GM12878 (cell line): ENCODE measurements around the gene INHBE. TPM values are rescaled to one million over a fixed set of nuclear protein-coding genes. Genes with fewer than 3 reads are reported as not detected.

ENCODE experiments used
- ATAC-seq: fragments of 200-7000 bp; cut with Tn5 transposase; 3 replicates; pipeline ENCODE4 v1.9.1; 2020; ENCODE audit warnings: mild to moderate bottlenecking, moderate library complexity
- BruUV-seq: library from RNA; stranded (reverse); fragments of 400-500 nt; replicated peaks from 2 replicates; lab custom pipeline; 2021; lab: Mats Ljungman, UMichigan
- CTCF ChIA-PET: fragments of 300-600 bp; sonication (Branson Sonifier 250); formaldehyde crosslinking; extraction: SDS; loops from one replicate; lab custom pipeline; 2021; ENCODE audit warnings: inconsistent platforms; lab: Yijun Ruan, JAX
- POLR2A ChIA-PET: fragments of 350-600 bp; formaldehyde crosslinking; extraction: SDS; loops from one replicate; lab custom pipeline; 2021; ENCODE audit warnings: inconsistent platforms; lab: Charles Lee
- RAD21 ChIA-PET: fragments of 300-600 bp; sonication (Branson Sonifier 250); formaldehyde crosslinking; loops from one replicate; lab custom pipeline; 2023; ENCODE audit warnings: antibody characterized with exemption; ENCODE audit not compliant: unreplicated experiment; lab: Charles Lee
- SMC1A ChIA-PET: fragments of 300-600 bp; sonication (Branson Sonifier 250); formaldehyde crosslinking; loops from one replicate; lab custom pipeline; 2023; ENCODE audit not compliant: unreplicated experiment, uncharacterized antibody; lab: Charles Lee
- DNase-seq: peaks from one replicate; pipeline ENCODE4 v3.0.0-alpha.2; 2011; ENCODE audit warnings: low read depth, low spot score
- FAIRE-seq: peaks from 3 replicates; lab custom pipeline; 2011; peaks lifted over from hg19 to GRCh38; lab: Jason Lieb, UNC
- H2AFZ ChIP-seq: 2 replicates; pipeline ENCODE4 v1.6.0; 2011; ENCODE audit warnings: low read depth, low read length, control low read depth; ENCODE audit not compliant: control insufficient read depth
- H3K27ac ChIP-seq: 2 replicates; pipeline ENCODE4 v1.5.1; 2011; ENCODE audit warnings: control low read depth; ENCODE audit not compliant: control insufficient read depth, insufficient read depth
- H3K27me3 ChIP-seq, 2 experiments: replicated peaks in 1 of 2; 2 replicates each; pipeline versions ENCODE4 v1.6.0 to v1.6.1; 2011; ENCODE audit warnings: low read length in 1 of 2; ENCODE audit not compliant: control insufficient read depth in 2 of 2, insufficient read depth in 2 of 2
- H3K36me3 ChIP-seq, 2 experiments: 2 replicates each; pipeline ENCODE4 v1.5.1; 2011; ENCODE audit warnings: low read length in 1 of 2; ENCODE audit not compliant: control insufficient read depth in 2 of 2, insufficient read depth in 2 of 2
- H3K4me1 ChIP-seq: 2 replicates; pipeline ENCODE4 v1.6.1; 2011; ENCODE audit warnings: mild to moderate bottlenecking, low read length, moderate library complexity, mixed read lengths; ENCODE audit not compliant: control insufficient read depth, insufficient read depth
- H3K4me2 ChIP-seq: 2 replicates; pipeline ENCODE4 v1.6.0; 2011; ENCODE audit warnings: control low read depth; ENCODE audit not compliant: control insufficient read depth, insufficient read depth
- H3K4me3 ChIP-seq: fragments of 200-600 bp; sonication (generic); 2 replicates; pipeline ENCODE4 v1.5.1; 2016
- H3K79me2 ChIP-seq: 2 replicates; pipeline ENCODE4 v1.6.0; 2011; ENCODE audit warnings: low read length; ENCODE audit not compliant: control insufficient read depth, insufficient read depth
- H3K9ac ChIP-seq: 2 replicates; pipeline ENCODE4 v1.8.0; 2011; ENCODE audit warnings: low read length, control low read depth, mixed read lengths; ENCODE audit not compliant: control insufficient read depth, insufficient read depth
- H3K9me3 ChIP-seq: replicated peaks from 3 replicates; pipeline ENCODE4 v1.5.1; 2011; ENCODE audit warnings: mild to moderate bottlenecking, low read length; ENCODE audit not compliant: control insufficient read depth, insufficient read depth
- H4K20me1 ChIP-seq: 2 replicates; pipeline ENCODE4 v1.6.0; 2011; ENCODE audit not compliant: control insufficient read depth, insufficient read depth
- ATF7 ChIP-seq: fragments of 450-650 bp; IDR thresholded peaks from 2 replicates; pipeline ENCODE4 v1.6.1; 2016; ENCODE audit warnings: low read depth, mild to moderate bottlenecking
- BCLAF1 ChIP-seq: fragments of 450-650 bp; IDR thresholded peaks from 2 replicates; pipeline ENCODE4 v1.6.1; 2017; ENCODE audit warnings: antibody characterized with exemption, mild to moderate bottlenecking, moderate library complexity
- CHD2 ChIP-seq: IDR thresholded peaks from 2 replicates; pipeline ENCODE4 v1.6.1; 2011; ENCODE audit warnings: low read depth, low read length, improper control_type of control experiment, borderline replicate concordance
- EGR1 ChIP-seq, 2 experiments: IDR thresholded peaks; 1 replicate in 1 of 2; 2 replicates in 1 of 2; pipeline ENCODE4 v1.6.1; 2011 to 2012; ENCODE audit warnings: low read depth in 2 of 2, low read length in 2 of 2, borderline replicate concordance in 1 of 2, mild to moderate bottlenecking in 1 of 2, moderate library complexity in 1 of 2
- HCFC1 ChIP-seq: fragments of 150-350 bp; IDR thresholded peaks from 2 replicates; pipeline ENCODE4 v1.6.1; 2014; ENCODE audit warnings: low read length
- HDGF ChIP-seq: fragments of 450-650 bp; IDR thresholded peaks from 2 replicates; pipeline ENCODE4 v1.6.1; 2016; ENCODE audit warnings: antibody characterized with exemption
- IRF5 ChIP-seq: fragments of 450-650 bp; IDR thresholded peaks from 2 replicates; pipeline ENCODE4 v1.6.1; 2017; ENCODE audit warnings: borderline replicate concordance
- KAT2A ChIP-seq: conservative IDR thresholded peaks from 2 replicates; pipeline ENCODE4 v1.6.1; 2011; ENCODE audit warnings: low read depth, low read length; ENCODE audit not compliant: control insufficient read depth
- PAX8 ChIP-seq: fragments of 450-650 bp; IDR thresholded peaks from 2 replicates; pipeline ENCODE4 v1.6.1; 2017; ENCODE audit warnings: mild to moderate bottlenecking, moderate library complexity
- POLR2AphosphoS2 ChIP-seq: IDR thresholded peaks from 2 replicates; pipeline ENCODE4 v1.6.1; 2011; ENCODE audit warnings: low read depth, mild to moderate bottlenecking, low read length, improper control_type of control experiment, moderate library complexity
- RAD51 ChIP-seq: fragments of 450-650 bp; IDR thresholded peaks from 2 replicates; pipeline ENCODE4 v1.6.1; 2016; ENCODE audit warnings: moderate library complexity, mild to moderate bottlenecking, inconsistent platforms
- SP1 ChIP-seq: IDR thresholded peaks from one replicate; pipeline ENCODE4 v1.6.1; 2011; ENCODE audit warnings: low read depth, low read length
- YY1 ChIP-seq: IDR thresholded peaks from 2 replicates; pipeline ENCODE4 v1.6.1; 2011; ENCODE audit warnings: low read depth, mild to moderate bottlenecking, low read length
- ZBTB11 ChIP-seq: fragments of 450-650 bp; formaldehyde crosslinking; IDR thresholded peaks from 2 replicates; pipeline ENCODE4 v1.5.0; 2022; ENCODE audit warnings: mild to moderate bottlenecking, missing genetic modification characterization
- ZNF217 ChIP-seq: fragments of 450-650 bp; IDR thresholded peaks from 2 replicates; pipeline ENCODE4 v1.6.1; 2017; ENCODE audit warnings: antibody characterized with exemption, mild to moderate bottlenecking
- ZNF24 ChIP-seq: fragments of 450-650 bp; IDR thresholded peaks from 2 replicates; pipeline ENCODE4 v1.6.1; 2017; ENCODE audit warnings: antibody characterized with exemption, mild to moderate bottlenecking
- WGBS: methylation state at CpG from one replicate; pipeline ENCODE4 v1.1.6; 2016; ENCODE audit warnings: low lambda C conversion rate; ENCODE audit not compliant: insufficient replicate concordance, insufficient coverage; ENCODE audit errors: missing lambda C conversion rate; 5-methylcytosine and 5-hydroxymethylcytosine counted together
- in situ Hi-C: fragments of 300-500 bp; cut with MboI; formaldehyde crosslinking; loops from 9 replicates; pipeline ENCODE4 v1.14.3; 2018; ENCODE audit warnings: mixed read lengths
- intact Hi-C: fragments of 100-400 bp; cut with micrococcal nuclease; formaldehyde crosslinking; loops from one replicate; pipeline ENCODE4 v1.14.2; 2022; ENCODE audit not compliant: unreplicated experiment
- polyA plus RNA-seq, 11 experiments: library from polyadenylated mRNA; depleted of rRNA in 4 of 11; unstranded in 6 of 11; stranded (reverse) in 5 of 11; fragments of >200 nt; fragmentation: Nextera tagmentation in 4 of 11; fragmentation: Illumina TruSeq in 1 of 11; extraction: Ambion mirVana in 4 of 11; extraction: Trizol in 1 of 11; gene quantifications; 1 replicate in 1 of 11; 2 replicates in 10 of 11; pipeline versions ENCODE4 v1.2.1 to v1.2.3, GENCODE V29; 2011 to 2016; ENCODE audit warnings: inconsistent platforms in 2 of 11, missing spikeins in 2 of 11, low read depth in 1 of 11
- total RNA-seq, 4 experiments: library from RNA; depleted of rRNA in 3 of 4; stranded (reverse); fragments of >200 nt in 3 of 4; fragmentation: Illumina TruSeq in 1 of 4; extraction: Trizol in 1 of 4; gene quantifications; 2 replicates each; pipeline versions ENCODE4 v1.2.1 to v1.2.3, GENCODE V29; 2013 to 2021

Gene INHBE
- total and polyA plus RNA-seq, 10 of the 15 experiments (the other 5 are each of a cell fraction or from before 2014, with no cell fraction given) = 0.09 to 2.5 (median 0.37) TPM

- TF ChIP-seq EGR1 (IDR thresholded peaks at IDR 0.05; ENCODE audit: borderline replicate concordance in 1 of 2, low read depth in 2 of 2, low read length in 2 of 2) = no peak
- no peak for TF ChIP-seq ZNF24
- TF ChIP-seq HDGF = no peak
- no peak for TF ChIP-seq HCFC1
- no peak for TF ChIP-seq ZNF217
Observed at GRCh38 chr12:57419495-57419894, 35.6 kb upstream of the INHBE start (continued).

GRCh38 chr12:57420482-57420881, 34.6 kb upstream of the INHBE start:
- no peaks in the 10 kb centered on the region for H4K20me1 ChIP-seq
- no peak overlapping the region for H3K4me2 ChIP-seq
- peaks cover 0 to 7% of the 10 kb centered on the region in 2 experiments; a peak in 2 of 4 replicates for H3K36me3 ChIP-seq
- no peak for ATAC-seq
- H3K4me3 ChIP-seq = no peak overlapping the region
- H3K4me1 ChIP-seq = no peaks in the 10 kb centered on the region; the same call in 1 of the 2 replicates
- no peak overlapping the region for H3K9ac ChIP-seq
- RAD21 ChIA-PET = interaction anchor here (1.0 kb wide), 1 partner anchor 9 kb away, joined by 3 read pairs; no protein-coding TSS in a partner anchor
- FAIRE-seq = no peak
- in situ Hi-C loops (no loop called here), intact Hi-C loops (no loop called here)
- no peak for DNase-seq
- no peaks in the 10 kb centered on the region; the same call in none of the 2 replicates for H3K79me2 ChIP-seq
- CTCF ChIA-PET = interaction anchor here (0.6 to 0.8 kb wide), 2 partner anchors 32 to 136 kb away, joined by 3 to 5 read pairs; no protein-coding TSS in a partner anchor
- SMC1A ChIA-PET = no interaction called here
- POLR2A ChIA-PET = interaction anchor here (0.6 to 1.7 kb wide), 2 partner anchors 70 to 234 kb away, joined by 3 to 4 read pairs; no protein-coding TSS in a partner anchor
- H3K27ac ChIP-seq = no peak overlapping the region
- no peaks in the 10 kb centered on the region for H3K9me3 ChIP-seq
- H2AFZ ChIP-seq = no peak overlapping the region
- no peaks in the 10 kb centered on the region for H3K27me3 ChIP-seq
- BruUV-seq = TSS peak; percentile 32
- WGBS = 69% methylated on average over 1 of the region's 5 CpGs
- TF ChIP-seq KAT2A (no peak), IRF5 (no peak), ATF7 (no peak), CHD2 (no peak), RAD51 (no peak), POLR2AphosphoS2 (no peak), ZBTB11 (CRISPR knock-in tag) (no peak), SP1 (no peak), PAX8 (no peak), BCLAF1 (no peak), YY1 (no peak)
